GM19099 (cell line): ENCODE data around the gene AKR1D1.

Experiments
- POLR2A ChIP-seq: IDR thresholded peaks from 3 replicates; pipeline ENCODE4 v1.6.1; 2011; ENCODE audit warnings: low read depth; ENCODE audit not compliant: insufficient read length; ENCODE audit errors: extremely low read depth

AKR1D1 gene

GRCh38 chr7:138142583-138143201, 66.4 kb downstream of the AKR1D1 start:
- no peak for TF ChIP-seq POLR2A

DNA sequence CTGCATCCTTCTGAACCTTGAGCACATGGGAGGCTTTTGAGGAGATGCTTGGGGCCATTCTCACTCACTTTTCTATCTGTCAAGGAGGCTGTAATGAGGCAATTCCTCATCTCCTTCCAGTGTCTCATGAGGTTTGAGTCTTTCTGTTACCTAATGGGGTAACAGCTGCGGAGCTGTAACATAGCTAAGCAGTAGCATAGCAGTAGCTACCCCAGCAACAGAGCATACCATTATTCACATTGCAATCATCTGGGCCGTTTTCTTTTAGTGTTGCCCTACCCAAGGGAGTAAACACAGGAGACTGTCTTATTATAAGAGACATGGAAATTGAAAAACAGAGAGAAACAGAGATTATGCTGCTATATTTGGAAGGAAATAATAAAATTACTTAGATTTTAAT, 68.7 kb downstream of the AKR1D1 start:
- TF ChIP-seq POLR2A = no peak

DNA sequence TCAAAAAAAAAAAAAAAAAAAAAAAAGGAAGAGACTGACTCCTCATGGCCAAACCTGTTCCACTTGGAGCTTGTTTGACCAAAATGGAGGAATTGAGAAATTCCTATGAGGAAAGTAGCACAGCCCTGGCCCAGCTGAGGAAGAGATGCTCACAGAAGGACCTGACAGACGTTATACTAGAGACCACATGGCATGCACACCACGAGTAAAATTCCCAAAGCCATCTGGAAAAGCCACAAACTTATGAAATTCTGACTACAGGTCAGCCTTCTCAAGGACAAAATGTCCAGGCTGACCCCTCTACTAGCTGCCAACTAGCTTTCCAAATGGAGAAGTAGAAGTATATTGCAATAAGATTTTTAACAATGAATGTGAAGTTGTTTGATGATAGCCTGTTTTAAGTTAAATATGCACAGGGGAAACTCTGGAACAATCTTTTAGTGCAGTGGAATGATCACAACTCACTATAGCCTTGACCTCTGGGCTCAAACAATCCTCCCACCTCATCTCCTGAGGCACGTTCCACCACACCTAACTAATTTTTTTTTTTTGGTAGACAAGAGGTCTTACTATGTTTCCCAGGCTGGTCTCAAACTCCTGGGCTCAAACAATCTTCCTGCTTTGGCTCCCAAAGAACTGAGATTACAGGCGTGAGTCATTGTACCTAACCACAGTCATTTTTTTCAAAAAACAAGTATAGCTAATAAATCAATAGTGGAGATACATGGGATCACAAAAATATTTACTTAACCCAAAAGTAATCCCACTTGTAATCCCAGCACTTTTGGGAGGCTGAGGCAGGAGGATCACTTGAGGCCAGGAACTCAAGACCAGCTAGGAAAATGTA, 75.7 kb downstream of the AKR1D1 start:
- TF ChIP-seq POLR2A = no peak

DNA sequence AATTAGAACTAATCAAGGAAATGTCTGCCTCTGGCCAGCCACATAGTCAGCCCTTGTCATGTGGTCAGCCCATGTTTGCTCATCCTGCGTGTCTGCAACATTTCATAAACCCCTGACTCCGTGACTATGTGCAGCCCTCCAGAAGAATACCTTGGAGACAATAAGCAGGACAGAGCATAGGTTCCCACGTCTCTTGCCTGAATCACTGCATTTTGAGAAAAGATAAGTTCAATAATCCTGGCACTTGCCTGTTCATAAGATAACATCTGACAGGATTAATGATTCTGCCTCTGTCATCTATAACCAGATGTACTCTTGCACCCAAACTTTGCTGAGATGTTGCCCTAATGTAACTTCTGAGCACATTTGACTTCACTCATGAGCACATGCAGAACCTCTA, 78.4 kb downstream of the AKR1D1 start:
- no peak for TF ChIP-seq POLR2A

DNA sequence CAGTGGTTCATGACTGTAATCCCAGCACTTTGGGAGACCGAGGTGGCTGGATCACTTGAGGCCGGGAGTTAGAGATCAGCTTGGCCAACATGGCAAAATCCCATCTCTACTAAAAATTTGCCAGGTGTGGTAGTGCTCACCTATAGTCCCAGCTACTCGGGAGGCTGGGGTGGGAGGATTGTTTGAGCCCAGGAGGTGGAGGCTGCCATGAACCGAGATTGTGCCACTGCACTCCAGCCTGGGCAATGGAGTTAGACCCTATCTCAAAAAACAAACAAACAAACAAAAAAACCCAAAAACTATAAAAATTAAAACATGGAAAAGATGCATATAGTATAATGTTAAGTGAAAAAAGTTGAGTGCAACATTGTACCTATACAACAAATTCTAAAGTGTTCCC, 81.4 kb downstream of the AKR1D1 start:
- no peak for TF ChIP-seq POLR2A

DNA sequence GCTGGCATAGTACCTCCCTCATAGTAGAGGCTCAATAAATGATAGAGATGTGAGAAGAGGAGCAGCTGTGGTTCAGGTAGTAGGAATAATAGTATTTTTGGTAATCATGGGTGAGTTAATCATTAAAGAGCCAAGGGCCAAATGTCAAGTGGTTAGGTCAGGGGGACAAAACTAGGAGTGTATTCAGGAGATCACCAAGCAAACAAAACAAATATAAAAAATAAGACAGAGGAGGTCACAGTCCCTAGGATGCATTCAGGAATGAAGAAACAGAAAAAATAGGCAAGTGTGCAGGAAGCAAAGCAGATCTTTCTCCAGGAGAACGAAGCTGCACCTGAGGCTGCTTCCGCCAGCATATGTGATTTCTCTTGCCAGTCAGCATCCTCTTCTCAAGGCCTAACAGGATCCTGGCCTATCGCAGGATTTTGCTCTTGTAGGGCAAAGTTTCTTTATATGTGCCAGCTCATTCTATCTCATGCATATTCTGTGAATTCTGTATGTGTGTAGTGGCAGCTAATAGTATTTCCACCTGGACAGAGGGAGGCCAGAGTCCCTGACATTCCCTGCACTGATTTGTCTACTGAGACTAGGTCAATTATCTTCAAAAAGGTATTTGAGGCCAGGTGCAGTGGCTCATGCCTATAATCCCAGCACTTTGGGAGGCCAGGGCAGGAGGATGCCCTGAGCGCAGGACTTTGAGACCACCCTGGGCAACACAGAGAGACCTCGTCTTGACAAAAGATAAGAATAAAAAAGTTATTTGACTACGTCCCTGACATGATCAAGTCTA, 82.7 kb downstream of the AKR1D1 start:
- no peak for TF ChIP-seq POLR2A

GRCh38 chr7:138161600-138162081, 85.4 kb downstream of the AKR1D1 start:
- no peak for TF ChIP-seq POLR2A

GRCh38 chr7:138162236-138162635, 86.0 kb downstream of the AKR1D1 start:
- TF ChIP-seq POLR2A = no peak

DNA sequence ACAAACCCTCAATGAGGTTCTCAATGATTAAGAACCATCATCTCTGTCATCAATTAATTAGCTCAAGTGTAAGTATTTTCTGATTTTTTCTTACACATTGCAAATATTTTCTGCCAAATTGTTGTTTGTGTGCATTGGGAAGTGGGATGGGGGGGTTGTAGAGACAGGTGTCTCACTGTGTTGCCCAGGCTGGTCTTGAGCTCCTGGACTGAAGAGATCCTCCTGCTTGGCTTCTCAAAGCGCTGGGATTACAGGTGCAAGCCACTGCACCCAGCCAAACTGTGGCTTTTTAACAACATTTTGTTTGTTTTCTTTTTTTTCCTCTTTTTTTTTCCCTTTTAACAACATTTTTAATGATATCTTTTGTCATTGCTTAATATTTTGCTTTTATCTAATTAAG, 87.5 kb downstream of the AKR1D1 start:
- TF ChIP-seq POLR2A = no peak

- no peak for TF ChIP-seq POLR2A
Observed at GRCh38 chr7:138164804-138165203, 88.5 kb downstream of the AKR1D1 start.

DNA sequence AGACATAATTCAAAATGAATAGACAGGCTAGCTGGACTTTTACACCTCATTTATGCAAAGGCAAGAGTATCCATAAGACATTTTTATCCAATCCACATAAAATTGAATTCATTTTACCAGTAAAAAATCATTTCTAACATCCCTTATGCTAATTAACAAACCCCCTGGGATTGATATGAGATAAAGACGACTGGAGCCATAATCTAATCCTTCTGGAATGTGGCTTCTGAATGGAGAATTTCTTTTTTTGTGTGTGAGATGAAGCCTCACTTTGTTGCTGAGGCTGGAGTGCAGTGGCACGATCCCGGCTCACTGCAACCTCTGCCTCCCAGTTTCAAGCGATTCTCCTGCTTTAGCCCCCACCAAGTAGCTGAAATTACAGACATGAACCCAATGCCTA, 90.4 kb downstream of the AKR1D1 start:
- no peak for TF ChIP-seq POLR2A

DNA sequence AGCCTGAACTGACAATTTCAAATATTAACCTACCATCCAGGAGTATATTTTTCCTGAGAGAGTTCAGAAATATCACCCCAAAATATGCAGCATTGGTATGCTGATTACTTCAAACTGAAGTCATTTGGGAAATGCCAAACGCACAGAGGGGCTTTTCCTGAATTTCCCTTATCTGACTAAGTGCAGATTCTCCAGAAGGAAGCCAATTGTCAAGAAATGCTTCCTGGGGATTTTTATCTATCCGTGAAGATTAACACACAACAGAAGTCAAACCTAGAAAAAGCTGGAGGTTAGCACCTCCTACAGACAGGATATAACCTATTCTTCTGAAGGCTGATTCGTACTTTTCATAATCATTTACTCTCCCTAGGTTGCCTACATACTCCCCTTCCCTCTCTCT, 91.0 kb downstream of the AKR1D1 start:
- TF ChIP-seq POLR2A = no peak

DNA sequence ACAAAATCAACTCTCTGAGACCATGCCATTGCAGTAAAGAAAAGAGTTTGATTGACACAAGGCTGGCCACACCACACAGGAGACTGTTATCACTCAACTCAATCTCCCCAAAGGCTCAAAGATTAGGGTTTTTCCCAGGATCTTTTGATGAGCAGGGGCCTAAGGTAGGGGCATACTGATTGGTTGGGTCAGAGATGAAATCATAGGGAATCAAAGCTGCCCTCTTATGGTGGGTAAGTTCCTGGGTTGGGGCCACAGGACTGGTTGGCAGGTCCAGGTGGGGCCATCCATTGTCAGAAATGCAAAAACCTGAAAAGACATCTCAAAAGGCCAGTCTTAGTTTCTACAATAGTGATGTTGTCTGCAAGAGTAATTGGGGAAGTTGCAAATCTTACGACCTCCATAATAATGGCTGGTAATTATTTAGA, 91.6 kb downstream of the AKR1D1 start:
- no peak for TF ChIP-seq POLR2A
